IPS-20b (cell line): ENCODE results near the gene IKZF3.
"Not testable (repeated sequence)": the region's sequence is repeated elsewhere in the genome, so short reads cannot be mapped to it uniquely, and the experiment has no call there.

Experiments
- H3K27ac ChIP-seq: one replicate; pipeline ENCODE4 v1.5.1; 2013; ENCODE audit warnings: low read length
- H3K27me3 ChIP-seq: 2 replicates; pipeline ENCODE4 v1.6.1; 2013; ENCODE audit warnings: mild to moderate bottlenecking, low read length, inconsistent platforms; ENCODE audit not compliant: insufficient read depth
- H3K36me3 ChIP-seq: 2 replicates; pipeline ENCODE4 v1.6.1; 2013; ENCODE audit warnings: low read depth, mild to moderate bottlenecking, inconsistent platforms, low read length, moderate library complexity; ENCODE audit not compliant: insufficient read depth
- H3K4me1 ChIP-seq: 2 replicates; pipeline ENCODE4 v1.6.1; 2013; ENCODE audit warnings: mild to moderate bottlenecking, control low read depth, inconsistent platforms, low read length, moderate library complexity; ENCODE audit not compliant: insufficient read depth
- H3K4me3 ChIP-seq: 2 replicates; pipeline ENCODE4 v1.5.1; 2013; ENCODE audit warnings: mild to moderate bottlenecking, low read length, inconsistent platforms
- H3K9ac ChIP-seq: 2 replicates; pipeline ENCODE4 v1.6.1; 2013; ENCODE audit warnings: low read depth, mild to moderate bottlenecking, inconsistent platforms, low read length, moderate library complexity
- H3K9me3 ChIP-seq: 2 replicates; pipeline ENCODE4 v1.6.1; 2013; ENCODE audit warnings: mild to moderate bottlenecking, low read depth, low read length, inconsistent platforms; ENCODE audit not compliant: insufficient read depth

Gene IKZF3

DNA sequence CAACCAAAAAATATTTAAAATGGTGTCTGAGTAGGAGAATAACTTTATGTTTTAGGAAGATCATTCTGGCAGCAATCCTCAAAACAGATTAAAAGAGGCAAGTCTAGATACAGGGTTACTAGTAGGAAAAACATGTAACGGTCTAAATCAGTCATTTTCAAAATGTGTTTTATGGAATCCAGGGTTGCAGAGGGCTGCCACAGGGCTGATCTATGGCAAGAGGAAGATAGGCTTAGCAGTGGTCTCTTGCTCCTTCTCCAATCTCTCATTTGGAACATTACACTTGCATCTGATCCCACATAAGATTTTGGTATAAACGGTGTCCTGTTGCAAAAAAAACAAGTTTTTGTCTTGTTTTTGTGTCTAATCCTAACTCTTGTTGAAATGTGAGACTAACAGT is 9.2 kb downstream of the IKZF3 start:
- Histone ChIP-seq H3K9me3 (no peaks in the 10 kb centered on the region), H3K9ac (no peak overlapping the region), H3K36me3 (no peaks in the 10 kb centered on the region), H3K27ac (no peak overlapping the region), H3K27me3 (no peaks in the 10 kb centered on the region), H3K4me3 (no peak overlapping the region), H3K4me1 (no peaks in the 10 kb centered on the region)

DNA sequence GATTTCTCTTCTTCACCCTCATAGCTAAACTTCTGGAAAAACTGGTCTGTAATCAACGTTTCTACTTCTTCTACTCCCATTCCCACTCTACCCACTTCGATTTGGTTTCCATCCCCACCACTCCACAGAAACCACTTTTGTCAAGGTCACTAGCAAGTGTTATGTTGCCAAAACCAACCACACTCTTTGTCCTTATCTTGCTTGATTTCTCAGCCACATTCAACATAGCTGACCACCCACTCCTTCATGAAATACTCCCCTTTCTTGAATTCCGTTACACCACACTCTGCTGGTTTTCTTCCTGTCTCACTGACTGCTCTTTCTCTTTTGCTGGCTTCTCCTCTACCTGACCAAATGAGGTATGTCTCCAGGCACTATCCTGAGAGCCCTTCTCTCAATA is 11.9 kb downstream of the IKZF3 start:
- H3K4me1 ChIP-seq, result no peaks in the 10 kb centered on the region
- H3K9ac ChIP-seq, result no peak overlapping the region
- no peaks in the 10 kb centered on the region for H3K36me3 ChIP-seq
- no peak overlapping the region for H3K27ac ChIP-seq
- no peaks in the 10 kb centered on the region for H3K27me3 ChIP-seq
- H3K9me3 ChIP-seq, result no peaks in the 10 kb centered on the region
- H3K4me3 ChIP-seq, result no peak overlapping the region

DNA sequence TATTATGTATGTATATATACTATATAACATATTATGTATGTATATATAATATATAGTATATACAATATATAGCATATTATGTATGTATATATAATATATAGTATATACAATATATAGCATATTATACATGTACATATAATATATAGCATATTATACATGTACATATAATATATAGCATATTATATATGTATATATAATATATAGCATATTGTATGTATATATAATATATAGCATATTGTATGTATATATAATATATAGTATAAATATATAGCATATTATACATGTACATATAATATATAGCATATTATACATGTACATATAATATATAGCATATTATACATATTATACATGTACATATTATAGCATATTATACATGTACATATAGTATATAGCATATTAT is 13.9 kb downstream of the IKZF3 start:
- not testable (repeated sequence) for H3K4me1 ChIP-seq

DNA sequence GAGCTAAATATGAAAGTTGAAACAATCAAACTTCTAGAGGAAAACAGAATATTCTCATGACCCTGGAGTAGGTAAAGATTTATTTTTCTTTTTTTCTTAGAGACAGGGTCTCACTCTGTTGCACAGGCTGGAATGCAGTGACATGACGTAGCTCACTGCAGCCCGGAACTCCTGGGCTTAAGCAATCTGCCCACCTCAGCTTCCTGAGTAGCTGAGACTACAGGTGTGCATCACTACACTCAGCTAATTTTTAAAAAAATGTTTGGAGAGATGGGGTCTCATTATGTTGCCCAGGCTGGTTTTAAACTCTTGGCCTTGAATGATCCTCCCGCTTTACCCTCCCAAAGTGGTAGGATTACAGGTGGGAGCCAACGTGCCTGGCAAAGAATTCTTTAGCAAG is 15.5 kb downstream of the IKZF3 start:
- Histone ChIP-seq H3K9ac (no peak overlapping the region), H3K27me3 (no peaks in the 10 kb centered on the region)

More for the DNA sequence above, 13.9 kb downstream of the IKZF3 start:
- not testable (repeated sequence) for H3K27ac ChIP-seq, H3K4me3 ChIP-seq, H3K27me3 ChIP-seq, H3K9ac ChIP-seq, H3K9me3 ChIP-seq, H3K36me3 ChIP-seq

DNA sequence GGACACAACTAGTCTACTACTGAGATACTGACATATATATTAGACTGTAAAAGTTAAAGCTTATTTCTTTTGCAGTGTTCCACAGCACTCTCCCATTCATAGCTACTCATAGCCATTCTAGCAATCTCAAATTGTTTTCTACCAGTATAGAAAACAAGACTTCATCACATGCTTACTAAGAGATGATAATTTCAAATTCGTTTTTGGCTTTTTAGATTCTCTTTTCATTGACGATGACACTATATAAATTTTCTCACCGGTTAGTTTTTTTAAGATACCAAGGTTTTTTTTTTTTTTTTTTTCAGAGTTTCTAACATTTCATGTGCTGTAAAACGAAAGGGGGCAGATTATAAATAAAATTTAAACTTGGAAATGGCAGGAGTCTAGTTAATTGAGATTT is 17.9 kb downstream of the IKZF3 start:
- no peaks in the 10 kb centered on the region for H3K9me3 ChIP-seq
- H3K4me1 ChIP-seq, result no peaks in the 10 kb centered on the region
- H3K27ac ChIP-seq, result no peak overlapping the region
- no peaks in the 10 kb centered on the region for H3K36me3 ChIP-seq
- no peak overlapping the region for H3K4me3 ChIP-seq
- no peaks in the 10 kb centered on the region for H3K27me3 ChIP-seq
- no peak overlapping the region for H3K9ac ChIP-seq

More for the DNA sequence above, 15.5 kb downstream of the IKZF3 start:
- Histone ChIP-seq H3K36me3 (no peaks in the 10 kb centered on the region), H3K4me3 (no peak overlapping the region), H3K27ac (no peak overlapping the region), H3K4me1 (no peaks in the 10 kb centered on the region), H3K9me3 (no peaks in the 10 kb centered on the region)

DNA sequence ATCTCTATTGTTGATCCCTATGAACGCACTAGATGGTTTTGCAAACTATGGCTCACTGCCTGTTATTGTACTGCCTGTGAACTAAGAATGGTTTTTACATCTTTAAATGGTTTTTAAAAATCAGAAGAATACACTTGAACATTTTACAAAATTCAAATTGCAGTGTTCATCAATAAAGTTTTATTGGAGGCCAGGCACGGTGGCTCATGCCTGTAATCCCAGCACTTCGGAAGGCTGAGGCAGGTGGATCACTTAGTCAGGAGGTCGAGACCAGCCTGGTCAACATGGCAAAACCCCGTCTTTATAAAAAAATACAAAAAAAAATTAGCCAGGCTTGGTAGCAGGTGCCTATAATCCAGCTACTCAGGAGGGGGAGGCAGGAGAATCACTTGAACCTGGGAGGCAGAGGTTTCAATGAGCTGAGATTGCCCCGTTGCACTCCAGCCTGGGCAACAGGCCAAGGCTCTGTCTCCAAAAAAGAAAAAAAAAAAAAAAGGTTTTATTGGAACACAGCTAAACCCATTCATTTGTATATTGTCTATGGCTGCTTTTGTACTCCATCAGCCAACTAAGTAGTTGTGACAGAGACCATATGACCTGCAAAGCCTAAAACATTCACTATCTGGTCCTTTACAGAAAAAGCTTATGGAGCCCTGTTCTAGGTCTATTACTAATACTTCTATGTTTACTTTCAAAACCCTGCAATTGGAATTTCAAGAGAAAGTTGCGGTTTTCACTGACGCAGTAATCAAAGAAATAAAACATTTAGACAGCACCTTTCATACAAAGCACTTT is 18.9 kb downstream of the IKZF3 start:
- Histone ChIP-seq H3K9me3 (no peaks in the 10 kb centered on the region), H3K36me3 (no peaks in the 10 kb centered on the region), H3K27me3 (no peaks in the 10 kb centered on the region), H3K4me1 (no peaks in the 10 kb centered on the region), H3K4me3 (no peak overlapping the region), H3K27ac (no peak overlapping the region), H3K9ac (no peak overlapping the region)

DNA sequence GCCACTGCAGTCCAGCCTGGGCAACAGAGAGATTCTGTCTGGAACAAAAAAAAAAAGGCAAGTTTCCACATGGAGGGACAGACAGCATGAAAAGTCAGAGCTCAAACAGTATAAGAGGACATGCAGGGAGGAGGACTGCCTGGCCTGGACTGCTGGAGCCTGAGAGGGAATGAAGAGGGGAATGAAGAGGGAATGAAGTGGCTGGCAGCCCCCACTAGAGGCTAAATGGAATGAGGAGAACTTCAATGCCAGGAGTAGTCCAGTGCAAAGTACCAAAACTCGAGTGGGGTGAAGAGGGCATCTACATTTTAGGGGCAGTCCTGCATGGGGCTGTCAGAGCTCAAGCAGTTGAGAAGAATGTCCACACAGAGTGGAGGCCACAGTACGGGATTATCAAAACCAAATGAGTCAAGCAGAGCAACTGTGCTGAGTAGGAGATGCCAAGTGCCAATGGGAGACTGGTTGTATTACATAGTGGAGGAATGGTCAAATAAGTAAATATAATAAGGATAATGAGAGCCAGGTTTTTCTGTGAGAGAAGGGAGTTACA is 22.9 kb downstream of the IKZF3 start:
- no peak overlapping the region for H3K9ac ChIP-seq
- no peaks in the 10 kb centered on the region for H3K36me3 ChIP-seq
- H3K4me3 ChIP-seq, result no peak overlapping the region
- no peaks in the 10 kb centered on the region for H3K4me1 ChIP-seq
- no peaks in the 10 kb centered on the region for H3K9me3 ChIP-seq
- no peak overlapping the region for H3K27ac ChIP-seq
- no peaks in the 10 kb centered on the region for H3K27me3 ChIP-seq

DNA sequence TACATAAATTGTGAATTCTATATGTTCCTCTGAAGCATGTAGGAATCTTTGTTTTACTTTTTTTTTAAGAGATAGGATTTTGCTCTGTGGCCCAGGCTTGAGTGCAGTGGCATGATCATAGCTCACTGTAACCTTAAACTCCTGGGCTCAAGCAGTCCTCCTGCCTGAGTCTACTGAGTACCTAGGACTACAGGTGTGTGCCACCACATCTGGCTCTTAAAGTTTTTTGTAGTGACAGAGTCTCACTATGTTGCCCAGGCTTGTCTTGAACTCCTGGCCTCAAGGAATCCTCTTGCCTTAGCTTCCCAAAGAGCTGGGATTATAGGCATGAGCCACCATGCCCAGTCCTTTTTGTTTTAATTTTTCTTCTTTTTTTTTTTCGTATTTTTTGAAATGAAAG is 25.3 kb downstream of the IKZF3 start:
- Histone ChIP-seq H3K4me1 (no peaks in the 10 kb centered on the region), H3K4me3 (no peak overlapping the region), H3K36me3 (no peaks in the 10 kb centered on the region), H3K27ac (no peak overlapping the region), H3K27me3 (no peaks in the 10 kb centered on the region), H3K9ac (no peak overlapping the region), H3K9me3 (no peaks in the 10 kb centered on the region)

DNA sequence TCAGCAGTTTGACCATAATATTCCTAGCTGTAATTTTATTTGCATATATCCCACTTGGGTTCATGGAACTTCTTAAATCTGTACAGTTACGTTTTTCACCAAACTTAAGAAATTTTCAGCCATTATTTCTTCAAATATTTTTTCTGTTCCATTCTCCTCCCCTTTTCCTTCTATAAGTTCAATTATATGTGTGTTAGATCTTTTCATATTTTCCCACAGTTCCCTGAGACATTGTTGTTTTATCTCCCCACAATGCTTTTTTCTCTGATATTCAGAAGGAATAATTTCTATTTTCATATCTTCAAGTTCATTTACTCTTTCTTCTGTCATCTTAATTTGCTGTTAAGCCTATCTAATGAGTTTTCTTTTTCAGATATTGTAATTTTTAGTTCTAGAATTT is 26.1 kb downstream of the IKZF3 start:
- H3K4me1 ChIP-seq, result no peaks in the 10 kb centered on the region
- no peak overlapping the region for H3K27ac ChIP-seq
- H3K4me3 ChIP-seq, result no peak overlapping the region
- H3K9me3 ChIP-seq, result no peaks in the 10 kb centered on the region
- H3K27me3 ChIP-seq, result no peaks in the 10 kb centered on the region
- no peaks in the 10 kb centered on the region for H3K36me3 ChIP-seq
- no peak overlapping the region for H3K9ac ChIP-seq

DNA sequence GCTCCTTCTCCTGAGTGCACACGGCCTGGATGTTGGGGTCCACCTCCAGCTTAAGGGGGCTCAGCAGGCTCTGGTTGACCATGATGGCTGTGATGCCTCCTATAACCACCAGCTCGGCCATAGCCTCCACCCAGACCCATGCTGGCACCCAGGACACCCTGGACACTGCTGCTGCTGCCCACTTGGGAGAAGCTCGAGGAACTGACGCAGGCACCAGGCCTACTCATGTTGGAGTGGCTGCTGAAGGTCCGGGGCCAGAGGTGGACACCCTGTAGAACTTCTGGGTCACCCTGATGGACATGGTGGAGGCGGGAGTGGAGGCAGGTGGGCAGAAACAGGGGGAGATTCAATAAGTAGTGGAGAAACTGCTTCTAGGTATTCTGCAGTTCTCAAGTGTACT is 28.0 kb downstream of the IKZF3 start:
- Histone ChIP-seq H3K9me3 (no peaks in the 10 kb centered on the region), H3K4me1 (no peaks in the 10 kb centered on the region), H3K9ac (no peak overlapping the region), H3K36me3 (no peaks in the 10 kb centered on the region), H3K27ac (no peak overlapping the region), H3K4me3 (no peak overlapping the region), H3K27me3 (no peaks in the 10 kb centered on the region)

- Histone ChIP-seq H3K4me1 (no peaks in the 10 kb centered on the region), H3K27ac (no peak overlapping the region), H3K27me3 (no peaks in the 10 kb centered on the region), H3K9me3 (no peaks in the 10 kb centered on the region), H3K36me3 (no peaks in the 10 kb centered on the region), H3K9ac (no peak overlapping the region), H3K4me3 (no peak overlapping the region)
Measured at GRCh38 chr17:39835038-39835786, 28.9 kb downstream of the IKZF3 start.

DNA sequence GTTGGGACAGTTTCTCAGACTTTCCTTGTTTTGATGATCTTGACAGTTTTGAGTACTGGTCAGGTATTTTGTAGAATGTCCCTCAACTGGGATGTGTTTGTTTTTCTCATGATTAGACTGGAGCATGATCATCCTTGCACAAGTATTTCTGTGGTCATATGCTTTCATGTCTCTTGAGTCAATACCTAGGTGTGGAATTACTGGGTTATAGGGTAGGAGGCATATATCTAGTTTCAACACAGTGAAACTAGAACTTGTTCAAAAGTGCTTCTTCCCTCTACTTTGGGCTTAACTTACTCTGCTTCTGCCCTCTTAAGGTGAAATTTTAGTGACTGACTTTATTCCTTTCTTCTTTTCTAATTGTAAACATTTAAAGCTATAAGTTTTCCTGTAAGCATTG is 30.1 kb downstream of the IKZF3 start:
- H3K9ac ChIP-seq, result no peak overlapping the region
- no peaks in the 10 kb centered on the region for H3K9me3 ChIP-seq
- no peak overlapping the region for H3K27ac ChIP-seq
- no peaks in the 10 kb centered on the region for H3K36me3 ChIP-seq
- H3K4me1 ChIP-seq, result no peaks in the 10 kb centered on the region
- H3K4me3 ChIP-seq, result no peak overlapping the region
- H3K27me3 ChIP-seq, result no peaks in the 10 kb centered on the region
